GM18907 (cell line): ENCODE results near the gene APAF1.

Experiments used
- ATAC-seq: cut with Tn5 transposase; IDR thresholded peaks from one replicate; pipeline ENCODE4 v1.9.1; 2021; ENCODE audit warnings: mild to moderate bottlenecking, moderate library complexity; ENCODE audit not compliant: unreplicated experiment

APAF1 gene

DNA sequence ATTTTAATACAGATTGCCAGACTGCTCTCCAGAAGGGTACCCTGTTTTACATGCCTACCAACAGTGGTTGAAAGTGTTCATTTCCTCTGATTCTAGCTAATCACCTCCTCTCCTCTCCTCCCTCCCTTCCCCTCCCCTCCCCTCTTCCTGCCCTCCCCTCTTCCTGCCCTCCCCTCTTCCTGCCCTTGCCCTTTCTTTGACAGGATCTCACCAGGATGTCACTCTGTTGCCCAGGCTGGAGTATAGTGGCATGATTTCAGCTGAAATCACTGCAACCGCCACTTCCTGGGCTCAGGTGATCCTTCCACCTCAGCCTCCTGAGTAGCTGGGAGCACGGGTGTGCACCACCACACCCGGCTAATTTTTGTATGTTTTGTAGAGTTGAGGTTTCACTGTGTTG is 24.7 kb downstream of the APAF1 start:
- ATAC-seq, result no peak

DNA sequence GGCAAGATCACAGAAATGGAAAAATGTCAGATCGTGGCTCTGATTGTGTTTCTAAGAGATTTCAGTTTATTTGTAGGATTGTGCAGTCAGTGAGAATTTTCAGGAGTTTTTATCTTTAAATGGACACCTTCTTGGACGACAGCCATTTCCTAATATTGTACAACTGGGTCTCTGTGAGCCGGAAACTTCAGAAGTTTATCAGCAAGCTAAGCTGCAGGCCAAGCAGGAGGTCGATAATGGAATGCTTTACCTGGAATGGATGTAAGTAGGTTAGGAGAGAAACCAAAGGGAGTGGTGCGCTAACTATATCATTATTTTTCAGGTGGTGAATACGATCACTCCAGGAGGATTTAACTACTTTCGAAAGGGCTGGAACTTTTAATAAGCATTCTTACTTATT is 26.4 kb downstream of the APAF1 start:
- ATAC-seq, result no peak

DNA sequence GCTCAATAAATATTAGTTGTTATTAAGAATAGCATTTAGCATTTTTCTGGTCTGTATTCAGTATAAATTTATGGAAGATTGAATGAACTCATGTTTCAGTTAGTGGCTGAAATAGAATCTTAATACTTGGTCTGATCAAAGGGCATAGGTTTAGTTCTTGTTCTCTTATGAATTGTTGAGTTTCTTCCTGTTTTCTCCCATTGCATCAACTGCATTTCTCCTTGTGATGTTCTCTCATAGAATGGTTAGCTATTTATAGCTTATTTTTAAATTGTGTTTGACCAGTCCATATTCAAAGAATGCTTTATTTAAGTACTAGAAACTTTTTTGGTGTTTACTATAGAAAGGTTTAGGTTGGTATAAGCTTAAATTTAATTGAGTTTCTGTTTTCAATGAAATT is 29.8 kb downstream of the APAF1 start:
- no peak for ATAC-seq

DNA sequence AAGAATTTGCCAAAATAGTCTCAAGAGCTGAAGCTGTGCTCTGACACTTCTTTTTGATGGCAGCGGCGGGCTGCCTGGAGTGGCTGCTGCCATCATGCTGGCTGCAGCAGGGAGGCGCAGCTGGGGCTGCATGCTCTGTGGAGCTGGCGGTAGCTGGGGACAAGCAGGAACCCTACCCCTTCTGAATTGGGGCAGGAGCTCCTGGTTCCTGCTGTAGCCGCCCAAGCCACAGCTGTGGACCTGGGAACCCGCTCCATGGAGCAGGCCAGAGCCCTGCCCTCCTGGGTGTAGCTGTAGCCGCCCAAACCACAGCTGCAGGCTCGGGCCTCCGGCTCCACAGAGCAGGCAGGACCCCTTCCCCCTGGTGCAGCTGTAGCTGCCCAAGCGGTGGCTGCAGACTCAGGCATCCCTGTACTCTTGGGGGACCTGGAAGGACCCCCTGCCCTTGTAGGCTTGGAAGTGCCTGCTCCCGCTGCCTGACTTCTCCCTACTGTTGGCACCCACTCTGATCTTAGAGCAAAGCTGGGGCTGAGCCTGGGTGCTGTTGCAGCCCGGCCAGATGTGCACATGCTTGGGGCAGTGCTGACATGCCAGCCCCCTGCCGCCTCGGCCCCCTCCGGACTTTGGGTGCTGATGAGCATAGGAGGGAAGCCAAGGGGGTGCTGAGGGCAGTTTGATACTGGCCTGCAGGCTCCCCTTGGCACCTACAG is 33.3 kb downstream of the APAF1 start:
- ATAC-seq, result no peak

DNA sequence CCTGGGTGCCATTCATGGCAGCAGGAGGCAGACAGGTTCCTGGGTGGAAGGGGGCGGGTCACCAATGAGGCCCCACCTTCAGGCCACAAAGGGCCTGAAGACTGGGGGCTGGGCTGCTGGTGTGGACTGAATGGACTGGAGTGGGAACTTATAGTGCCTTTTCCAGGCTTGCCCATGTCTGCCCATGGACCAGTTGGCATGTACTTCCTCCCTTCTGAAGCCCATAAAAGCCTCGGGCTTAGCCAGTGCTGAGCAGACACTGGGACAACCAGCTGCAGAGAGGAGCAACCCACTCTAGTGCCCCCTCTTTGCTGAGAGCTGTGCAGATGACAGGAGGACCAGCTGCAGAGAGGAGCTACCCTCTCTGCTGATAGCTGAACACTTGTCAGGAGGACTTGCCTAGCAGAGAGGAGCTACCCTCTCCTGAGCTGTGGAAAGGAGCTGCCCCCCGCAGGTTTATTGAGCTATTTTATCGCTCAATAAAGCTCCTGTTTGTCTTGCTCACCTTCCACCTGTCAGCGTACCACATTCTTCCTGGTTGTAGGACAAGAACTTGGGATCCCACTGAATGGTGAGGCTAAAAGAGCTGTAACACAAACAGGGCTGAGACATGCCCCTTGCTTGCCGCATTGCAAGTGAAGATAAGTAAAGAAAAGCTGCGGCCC is 34.0 kb downstream of the APAF1 start:
- no peak for ATAC-seq

DNA sequence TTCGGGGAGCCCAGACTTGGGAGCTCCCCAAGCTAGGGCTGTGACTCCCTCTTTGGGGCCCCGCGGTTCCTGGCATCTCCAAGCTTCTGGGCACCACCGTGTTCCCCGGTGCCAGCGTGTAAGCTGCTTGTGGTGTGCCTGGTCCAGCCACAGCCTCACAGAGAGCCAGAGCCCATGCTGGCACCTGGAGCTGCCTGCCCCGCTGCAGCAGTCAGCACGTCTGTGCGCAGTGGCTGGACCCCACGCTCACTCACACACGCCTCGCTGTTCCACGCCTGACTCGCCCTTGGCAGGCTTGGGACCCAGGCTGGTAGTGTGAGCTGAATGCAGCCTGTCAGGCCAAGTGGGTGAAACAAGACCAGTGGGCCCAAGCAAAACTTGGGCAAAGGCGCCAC is 34.5 kb downstream of the APAF1 start:
- ATAC-seq, result no peak

DNA sequence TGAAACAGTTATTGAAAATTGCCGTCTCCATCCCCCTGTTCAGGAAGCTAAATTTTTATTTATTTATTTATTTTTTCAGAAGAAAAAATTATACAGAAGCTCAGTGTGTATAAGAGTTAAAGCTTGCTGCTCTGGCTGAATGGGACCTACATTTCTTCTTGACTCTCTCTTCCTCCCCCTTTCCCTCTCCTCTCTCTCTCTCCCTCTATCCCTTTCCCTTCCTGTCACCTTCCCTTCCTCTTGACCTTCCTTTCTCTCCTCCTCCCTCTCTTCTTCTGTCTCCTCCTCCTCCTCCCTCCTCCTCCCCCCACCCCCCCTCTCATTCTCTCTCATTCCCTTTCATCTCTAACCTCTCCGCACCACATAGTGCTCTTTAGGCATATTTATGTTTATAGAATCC is 39.1 kb downstream of the APAF1 start:
- ATAC-seq, result no peak

DNA sequence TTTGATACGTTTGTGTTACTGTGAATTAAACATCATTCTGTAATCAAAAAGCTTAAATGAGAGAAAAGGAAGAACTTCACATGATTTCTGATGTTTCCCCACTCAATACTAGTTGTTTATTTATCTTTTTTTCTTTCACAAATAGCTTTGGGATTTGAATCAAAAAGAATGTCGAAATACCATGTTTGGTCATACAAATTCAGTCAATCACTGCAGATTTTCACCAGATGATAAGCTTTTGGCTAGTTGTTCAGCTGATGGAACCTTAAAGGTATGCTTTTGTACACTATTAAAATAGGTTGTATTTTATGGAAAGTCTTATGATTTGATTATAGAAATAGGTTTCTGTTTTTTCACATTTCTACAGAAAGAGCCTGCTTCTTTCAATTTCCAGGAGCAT is 41.5 kb downstream of the APAF1 start:
- no peak for ATAC-seq

DNA sequence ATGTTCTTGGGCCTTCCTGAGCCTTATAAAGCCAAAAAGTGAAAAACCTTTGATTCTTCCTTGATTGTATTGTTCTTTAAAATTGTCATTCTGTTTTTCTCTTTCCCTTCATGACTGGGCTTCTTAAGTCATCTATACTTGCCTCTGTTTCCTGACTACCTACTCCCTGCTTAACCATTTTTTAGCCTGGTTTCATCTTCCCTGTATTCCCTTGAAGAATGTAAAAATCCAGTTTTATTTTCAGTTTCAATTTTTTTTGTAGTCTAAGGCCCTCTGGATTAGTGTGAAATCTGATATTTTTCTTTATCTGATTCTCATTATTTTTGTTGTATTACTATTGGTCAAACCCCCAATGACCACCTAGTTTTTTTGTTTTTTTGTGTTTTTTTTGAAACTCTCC is 46.3 kb downstream of the APAF1 start:
- ATAC-seq, result no peak

DNA sequence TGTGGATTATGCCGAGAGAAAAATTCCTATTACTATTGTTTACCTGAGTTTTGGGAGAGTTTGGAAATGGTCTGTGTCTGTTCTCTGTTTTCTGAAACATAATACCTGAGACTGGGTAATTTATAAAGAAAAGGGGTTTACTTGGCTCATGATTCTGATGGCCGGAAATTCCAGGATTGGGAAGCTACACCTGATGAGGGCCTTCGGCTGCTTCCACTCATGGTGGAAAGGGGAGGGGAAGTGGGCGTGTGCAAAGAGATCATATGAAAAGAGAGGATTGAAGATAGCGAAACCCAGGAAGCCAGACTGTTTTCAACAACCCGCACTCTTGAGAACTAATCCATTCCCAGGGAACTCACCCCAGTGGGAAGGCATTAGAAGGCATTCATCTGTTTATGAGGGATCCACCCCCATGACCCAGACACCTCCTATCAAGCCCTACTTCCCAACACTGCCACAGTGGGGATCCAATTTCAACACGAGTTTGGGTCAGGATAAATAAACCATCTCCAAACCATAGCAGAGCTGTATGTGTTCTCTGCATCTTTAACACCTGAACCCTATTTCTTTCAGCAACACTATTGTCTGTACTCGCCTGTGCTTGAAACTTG is 51.1 kb downstream of the APAF1 start:
- no peak for ATAC-seq

DNA sequence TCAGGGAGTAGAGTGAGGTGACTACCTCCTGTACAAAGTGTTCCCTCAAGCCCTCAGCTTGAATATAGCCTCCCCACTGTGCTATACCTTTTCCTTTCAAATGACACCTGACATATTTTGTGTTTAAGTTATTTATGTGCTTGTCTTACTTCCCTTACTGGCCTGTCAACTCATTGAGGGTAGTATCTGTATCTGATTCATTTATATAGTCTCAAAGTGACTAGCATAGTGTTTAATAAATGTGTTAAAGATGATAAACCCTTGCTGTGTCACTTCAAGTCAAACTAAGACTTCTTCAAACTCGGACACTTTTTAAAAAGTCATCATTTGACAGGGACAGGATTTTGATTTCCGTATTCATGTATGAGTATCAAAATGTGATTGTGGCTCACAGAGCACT is 52.1 kb downstream of the APAF1 start:
- ATAC-seq, result no peak

DNA sequence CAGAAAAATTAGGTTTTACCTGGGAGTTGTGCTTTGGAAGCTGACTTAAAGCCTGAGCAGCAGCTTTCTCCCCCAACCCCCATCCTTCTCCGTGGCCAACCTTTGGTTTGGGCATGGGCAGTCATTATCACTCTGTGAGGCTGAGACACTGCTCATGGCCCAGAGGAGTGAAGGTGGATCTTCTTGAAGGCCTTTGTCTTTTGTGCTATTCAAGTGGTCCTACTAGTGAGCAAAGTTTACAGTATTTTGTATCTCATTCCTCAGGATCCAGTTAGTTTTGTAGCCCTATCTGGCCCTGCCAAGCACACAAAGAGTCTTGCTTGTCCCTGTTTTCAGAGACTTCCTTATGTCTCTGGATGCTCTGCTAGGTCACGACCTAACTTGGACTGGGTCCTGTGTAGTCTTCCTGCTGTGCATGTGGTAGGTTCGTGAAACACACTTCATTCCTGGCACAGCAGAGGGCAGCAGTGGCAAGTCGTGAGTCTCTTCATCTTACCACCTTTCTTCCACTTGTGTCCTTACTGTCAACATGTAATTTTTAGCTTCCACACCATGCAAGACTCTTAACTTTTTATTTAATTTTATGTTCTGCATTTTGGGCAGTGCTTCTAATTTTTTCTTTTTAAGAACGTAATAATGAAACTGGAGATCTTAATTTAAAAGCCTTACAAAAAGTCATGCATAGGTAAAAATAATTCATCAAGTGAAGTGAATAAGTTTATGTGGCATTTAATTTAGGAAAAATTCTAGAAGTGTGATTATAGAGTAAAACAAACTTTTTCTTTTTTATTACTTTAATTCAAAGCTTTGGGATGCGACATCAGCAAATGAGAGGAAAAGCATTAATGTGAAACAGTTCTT is 53.7 kb downstream of the APAF1 start:
- ATAC-seq, result peak; percentile 95

DNA sequence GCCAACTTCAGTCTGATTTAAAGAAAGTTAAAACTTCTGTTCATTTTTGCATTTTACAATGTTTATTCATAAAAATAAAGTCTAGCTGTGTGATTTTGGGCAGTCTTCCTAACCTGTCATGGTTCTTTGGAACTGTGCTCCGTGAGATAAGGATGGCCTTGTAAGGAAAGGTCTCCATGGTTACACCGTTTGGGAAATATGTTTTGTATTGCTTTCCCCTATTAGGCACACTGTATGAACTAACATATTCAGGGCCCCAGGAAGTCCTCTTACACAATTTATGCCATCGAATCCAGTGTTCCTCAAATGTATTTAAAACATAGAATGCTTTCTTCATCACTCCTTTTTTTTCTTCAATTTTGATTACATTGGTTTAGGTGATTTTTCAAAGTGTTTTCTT is 54.5 kb downstream of the APAF1 start:
- ATAC-seq, result no peak

DNA sequence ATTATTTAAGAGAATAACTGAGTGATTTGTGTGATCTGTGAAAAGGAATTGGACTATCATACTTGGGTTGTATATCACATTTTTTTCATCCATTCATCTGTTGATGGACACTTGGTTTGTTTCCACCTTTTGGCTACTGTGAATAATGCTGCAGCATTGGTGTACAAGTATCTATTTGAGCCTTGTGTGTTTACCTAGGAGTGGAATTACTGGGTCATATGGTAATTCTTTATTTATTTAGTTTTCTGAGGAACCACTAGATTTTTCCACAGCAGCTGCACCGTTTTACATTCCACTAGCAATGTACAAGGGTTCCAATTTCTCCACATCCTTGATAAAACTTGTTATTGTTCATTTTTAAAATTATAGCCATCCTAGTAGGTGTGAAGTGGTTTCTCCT is 56.1 kb downstream of the APAF1 start:
- no peak for ATAC-seq

DNA sequence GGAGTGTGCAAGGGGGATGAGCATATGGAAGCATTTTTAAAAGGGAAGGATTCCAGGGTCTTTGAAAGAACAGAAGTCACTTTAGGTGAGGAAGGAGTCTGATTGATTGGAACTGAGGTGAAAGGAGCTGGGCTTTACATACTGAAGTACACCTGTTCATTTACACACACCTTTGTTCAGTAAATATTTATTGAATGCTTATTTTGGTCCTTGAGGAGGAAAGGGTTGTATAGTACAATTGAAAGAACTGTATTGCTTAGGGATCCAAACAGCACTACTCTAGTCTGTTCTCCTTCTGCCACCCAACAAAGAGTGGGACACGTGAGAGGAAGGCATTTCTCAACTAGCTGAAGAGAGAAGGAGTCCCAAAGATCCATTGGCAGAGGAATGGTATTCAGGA is 63.9 kb downstream of the APAF1 start:
- ATAC-seq, result no peak

DNA sequence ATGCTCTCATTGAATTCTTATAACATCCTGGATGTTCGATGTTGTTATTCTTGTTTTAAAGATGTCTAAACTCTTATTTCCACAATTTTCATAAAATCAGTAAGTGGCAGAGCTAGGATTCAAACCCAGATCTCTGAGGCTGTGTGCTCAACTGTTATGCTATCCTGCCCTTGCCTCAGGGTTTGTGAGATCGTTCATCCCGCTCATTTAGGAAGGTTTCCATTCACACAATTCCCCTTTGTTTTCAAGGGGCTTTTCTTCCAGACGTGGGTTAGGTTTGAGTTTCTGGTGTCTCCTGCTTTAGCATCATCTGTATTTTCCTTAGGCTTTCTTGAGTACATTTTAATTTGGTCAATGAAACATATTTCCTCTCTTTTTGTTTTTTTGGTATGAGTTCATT is 69.3 kb downstream of the APAF1 start:
- ATAC-seq, result no peak

DNA sequence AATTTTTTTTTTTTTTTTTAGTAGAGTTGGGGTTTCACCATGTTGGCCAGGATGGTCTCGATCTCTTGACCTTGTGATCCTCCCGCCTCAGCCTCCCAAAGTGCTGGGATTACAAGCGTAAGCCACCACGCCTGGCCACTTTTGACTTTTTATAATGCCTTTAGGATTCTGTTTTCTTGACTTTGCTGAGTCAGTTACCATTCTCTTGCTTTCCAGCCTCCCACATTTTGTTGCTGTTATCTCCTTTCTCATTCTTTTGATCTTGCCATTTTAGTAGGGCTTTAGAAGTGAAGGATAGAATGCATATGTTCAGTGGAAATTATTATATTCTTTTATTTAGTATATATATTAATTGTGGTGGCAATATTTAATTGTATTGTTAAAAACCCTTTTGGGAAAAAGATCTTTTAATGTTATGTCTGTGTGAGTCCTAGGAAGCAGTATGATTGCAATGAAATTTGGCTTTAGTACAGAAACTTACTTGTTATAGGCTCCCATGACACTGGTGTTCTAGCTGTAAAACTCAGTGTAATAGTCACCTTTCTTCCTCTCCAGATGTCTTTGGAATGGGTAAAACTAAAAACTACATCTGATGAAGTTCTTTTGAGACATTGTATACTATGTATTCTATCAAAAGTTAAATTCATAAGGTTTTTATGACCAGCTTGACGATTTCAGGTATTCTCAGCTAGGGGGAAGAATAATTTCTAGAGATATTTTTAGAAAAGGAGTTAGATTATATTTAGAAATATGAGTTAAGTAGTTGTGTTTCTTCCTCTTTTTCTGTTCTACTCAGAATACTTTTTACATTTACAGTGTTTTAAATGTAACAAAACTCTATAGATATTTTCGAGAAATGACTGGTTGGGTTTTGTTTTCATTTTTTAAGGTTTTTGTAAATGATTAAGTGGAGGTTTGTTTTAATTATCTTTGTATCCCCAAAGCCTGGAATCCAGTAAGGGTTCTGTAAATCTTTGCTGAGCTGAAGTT is 74.7 kb downstream of the APAF1 start:
- ATAC-seq, result peak; percentile 38

DNA sequence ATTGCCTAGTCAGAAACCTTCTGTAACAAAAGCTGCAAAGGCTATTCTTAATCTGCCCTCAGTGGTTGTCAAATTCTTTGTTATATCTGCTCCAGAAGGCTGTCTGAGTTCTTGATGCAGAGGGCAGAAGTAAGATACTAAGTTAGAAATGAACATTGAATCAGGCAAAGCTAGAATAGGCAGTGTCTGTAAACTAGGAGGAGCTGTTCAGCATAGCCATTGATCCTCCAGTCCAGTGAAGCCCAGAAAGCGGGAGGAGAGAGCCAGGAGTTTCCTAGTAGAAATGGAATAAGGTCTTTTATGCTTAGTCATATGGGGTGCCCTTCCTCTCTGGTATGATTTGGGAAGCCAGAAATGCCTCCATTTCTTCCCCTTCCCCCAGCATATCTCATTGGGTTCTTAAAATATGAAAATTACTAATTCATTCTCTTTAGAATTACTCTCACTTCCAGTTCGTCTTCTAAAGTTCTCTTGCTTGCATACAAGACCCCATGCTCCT is 76.2 kb downstream of the APAF1 start:
- ATAC-seq, result no peak

DNA sequence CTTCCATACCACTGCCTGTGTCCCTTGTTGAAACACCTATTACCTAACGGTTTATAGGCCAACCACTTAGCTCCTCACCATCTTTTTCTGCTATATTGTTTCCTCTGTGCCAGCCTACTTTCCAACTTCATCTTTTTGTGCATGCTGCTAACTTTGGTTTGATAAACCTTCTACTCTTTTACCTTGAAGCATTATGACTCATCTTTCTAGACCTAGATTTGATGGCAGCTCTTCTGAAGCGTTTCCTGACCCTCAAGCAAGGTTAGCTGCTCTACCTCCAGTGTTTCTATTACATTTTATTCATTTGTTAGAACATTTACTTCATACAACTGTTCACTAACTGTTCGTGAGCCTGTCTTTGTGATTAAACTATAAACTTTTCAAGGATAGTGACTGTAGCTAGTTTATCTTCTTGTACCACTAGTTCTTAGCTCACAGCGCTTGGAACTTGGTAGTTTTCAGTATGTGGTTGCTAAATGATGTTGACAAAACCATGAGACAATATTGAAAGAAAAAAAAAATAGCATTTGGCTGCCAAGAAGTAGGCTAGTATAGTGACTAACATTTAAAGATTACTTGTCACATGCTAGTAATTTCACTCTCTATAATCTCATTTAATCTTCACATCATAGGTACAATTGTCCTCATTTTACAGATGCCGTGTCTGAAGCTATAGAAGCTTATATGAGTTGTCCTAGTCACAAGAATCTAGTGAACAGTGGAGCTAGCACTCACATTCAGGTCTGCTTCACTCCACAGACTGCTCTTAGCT is 79.5 kb downstream of the APAF1 start:
- ATAC-seq, result no peak
